ENCODE results near the gene COL4A6. TPM values are rescaled to one million over a fixed set of nuclear protein-coding genes. Genes with fewer than 3 reads are reported as not detected.
"Not testable (repeated sequence)": the region's sequence is repeated elsewhere in the genome, so short reads cannot be mapped to it uniquely, and the experiment has no call there.

COL4A6 gene
- 0.39 and 0.46 TPM in 2 replicates for total RNA-seq (2014; rRNA removed; shearing (Covaris generic); ENCODE audit: low replicate concordance)

- no peak for DNase-seq
- Histone ChIP-seq H3K9me3 (no peaks in the 10 kb centered on the region), H3K27me3 (no peaks in the 10 kb centered on the region), H3K4me3 (peak within 1 kb of the TSS; percentile 58), H3K36me3 (no peaks in the 10 kb centered on the region)
These were observed at the start of gene COL4A6 for GRCh38 chrX:108438110-108438623. TSS of gene COL4A6 (minus strand) at chrX:108438422. CDS start at chrX:108438196, 226 bp downstream.

- H3K4me3 ChIP-seq, result no peak overlapping the region
- DNase-seq, result no peak
- no peaks in the 10 kb centered on the region for H3K9me3 ChIP-seq
- no peaks in the 10 kb centered on the region for H3K36me3 ChIP-seq
- H3K27me3 ChIP-seq, result no peaks in the 10 kb centered on the region
These were observed 47.7 kb upstream of the COL4A6 start for GRCh38 chrX:108485960-108486359.

- no peak for DNase-seq
- Histone ChIP-seq H3K27me3 (no peaks in the 10 kb centered on the region), H3K36me3 (no peaks in the 10 kb centered on the region), H3K9me3 (no peaks in the 10 kb centered on the region), H3K4me3 (no peak overlapping the region)
These were observed 46.0 kb upstream of the COL4A6 start for GRCh38 chrX:108484251-108484650.

GRCh38 chrX:108481528-108481927 lies 43.3 kb upstream of the COL4A6 start:
- H3K4me3 ChIP-seq, DNase-seq, H3K27me3 ChIP-seq, H3K36me3 ChIP-seq, H3K9me3 ChIP-seq: not testable (repeated sequence)

- no peaks in the 10 kb centered on the region for H3K9me3 ChIP-seq
- no peaks in the 10 kb centered on the region for H3K27me3 ChIP-seq
- DNase-seq, result no peak
- H3K36me3 ChIP-seq, result no peaks in the 10 kb centered on the region
- no peak overlapping the region for H3K4me3 ChIP-seq
These were observed 35.8 kb upstream of the COL4A6 start for GRCh38 chrX:108473979-108474378.

- Histone ChIP-seq H3K9me3 (no peaks in the 10 kb centered on the region), H3K27me3 (no peaks in the 10 kb centered on the region), H3K36me3 (no peaks in the 10 kb centered on the region), H3K4me3 (no peak overlapping the region)
- no peak for DNase-seq
These were observed 30.3 kb upstream of the COL4A6 start for GRCh38 chrX:108468486-108468885.

- Histone ChIP-seq H3K27me3 (no peaks in the 10 kb centered on the region), H3K4me3 (no peak overlapping the region), H3K36me3 (no peaks in the 10 kb centered on the region), H3K9me3 (no peaks in the 10 kb centered on the region)
- peak; percentile 10 for DNase-seq
These were observed 26.4 kb upstream of the COL4A6 start for GRCh38 chrX:108464604-108465003.

- Histone ChIP-seq H3K36me3 (no peaks in the 10 kb centered on the region), H3K9me3 (no peaks in the 10 kb centered on the region), H3K27me3 (no peaks in the 10 kb centered on the region), H3K4me3 (peak overlapping the region; percentile 15)
- DNase-seq, result no peak
These were observed 18.8 kb upstream of the COL4A6 start for GRCh38 chrX:108456971-108457477.

- Histone ChIP-seq H3K36me3 (no peaks in the 10 kb centered on the region), H3K4me3 (no peak overlapping the region), H3K9me3 (no peaks in the 10 kb centered on the region), H3K27me3 (no peaks in the 10 kb centered on the region)
- no peak for DNase-seq
These were observed 15.6 kb upstream of the COL4A6 start for GRCh38 chrX:108453841-108454240.

GRCh38 chrX:108447303-108447702 lies 9.1 kb upstream of the COL4A6 start:
- Histone ChIP-seq H3K4me3 (no peak overlapping the region), H3K9me3 (no peaks in the 10 kb centered on the region), H3K36me3 (no peaks in the 10 kb centered on the region), H3K27me3 (no peaks in the 10 kb centered on the region)
- DNase-seq, result no peak

GRCh38 chrX:108442901-108443464 lies 4.8 kb upstream of the COL4A6 start:
- H3K9me3 ChIP-seq, result no peaks in the 10 kb centered on the region
- no peaks in the 10 kb centered on the region for H3K27me3 ChIP-seq
- H3K4me3 ChIP-seq, result no peak overlapping the region
- no peaks in the 10 kb centered on the region for H3K36me3 ChIP-seq
- DNase-seq, result no peak

GRCh38 chrX:108439961-108440696 lies 1.9 kb upstream of the COL4A6 start:
- Histone ChIP-seq H3K27me3 (no peaks in the 10 kb centered on the region), H3K36me3 (no peaks in the 10 kb centered on the region), H3K4me3 (peak overlapping the region; percentile 58), H3K9me3 (no peaks in the 10 kb centered on the region)
- DNase-seq, result peak; percentile 21

- Histone ChIP-seq H3K27me3 (no peaks in the 10 kb centered on the region), H3K9me3 (no peaks in the 10 kb centered on the region), H3K4me3 (peak within 1 kb of the TSS; percentile 58), H3K36me3 (no peaks in the 10 kb centered on the region)
- peak; percentile 71 for DNase-seq
These were observed 1.3 kb upstream of the COL4A6 start, which contains the start of gene COL4A5 for GRCh38 chrX:108439426-108439942. TSS of gene COL4A5 (plus strand) at chrX:108439838. CDS start at chrX:108440126, 288 bp downstream.

- Histone ChIP-seq H3K27me3 (no peaks in the 10 kb centered on the region), H3K9me3 (no peaks in the 10 kb centered on the region), H3K36me3 (no peaks in the 10 kb centered on the region), H3K4me3 (no peak overlapping the region)
- no peak for DNase-seq
These were observed 693 bp downstream of the COL4A6 start for GRCh38 chrX:108437349-108438109.

- no peak for DNase-seq
- H3K36me3 ChIP-seq, result no peaks in the 10 kb centered on the region
- no peaks in the 10 kb centered on the region for H3K27me3 ChIP-seq
- no peaks in the 10 kb centered on the region for H3K9me3 ChIP-seq
- no peak overlapping the region for H3K4me3 ChIP-seq
These were observed 3.0 kb downstream of the COL4A6 start for GRCh38 chrX:108435261-108435660.

GRCh38 chrX:108426262-108426661 lies 12.0 kb downstream of the COL4A6 start:
- Histone ChIP-seq H3K4me3 (no peak overlapping the region), H3K36me3 (no peaks in the 10 kb centered on the region), H3K27me3 (no peaks in the 10 kb centered on the region), H3K9me3 (no peaks in the 10 kb centered on the region)
- no peak for DNase-seq

- DNase-seq, result no peak
- Histone ChIP-seq H3K4me3 (no peak overlapping the region), H3K36me3 (no peaks in the 10 kb centered on the region), H3K27me3 (no peaks in the 10 kb centered on the region), H3K9me3 (no peaks in the 10 kb centered on the region)
These were observed 17.7 kb downstream of the COL4A6 start for GRCh38 chrX:108420481-108420880.
